HEK293 (cell line): Measurements from ENCODE around the gene NARF.

Experiments
- EGR2 ChIP-seq: fragments of 450-650 bp; formaldehyde crosslinking; IDR thresholded peaks from 2 replicates; pipeline ENCODE4 v1.5.1; 2016; ENCODE audit warnings: low read depth, missing biosample characterization, missing genetic modification characterization
- KLF16 ChIP-seq: fragments of 450-650 bp; formaldehyde crosslinking; IDR thresholded peaks from 2 replicates; pipeline ENCODE4 v1.5.1; 2017; ENCODE audit warnings: missing biosample characterization, missing genetic modification characterization
- MYNN ChIP-seq: fragments of 450-650 bp; formaldehyde crosslinking; IDR thresholded peaks from 2 replicates; pipeline ENCODE4 v1.5.1; 2016; ENCODE audit warnings: missing biosample characterization, missing genetic modification characterization, borderline replicate concordance
- PBX3 ChIP-seq: sonication (generic); formaldehyde crosslinking; IDR thresholded peaks from 2 replicates; pipeline ENCODE4 v1.8.1; 2022; ENCODE audit warnings: mild to moderate bottlenecking, moderate library complexity, missing genetic modification reagents
- RBAK ChIP-seq: fragments of 450-650 bp; formaldehyde crosslinking; IDR thresholded peaks from 2 replicates; pipeline ENCODE4 v1.5.1; 2016; ENCODE audit warnings: missing biosample characterization, missing genetic modification characterization
- REST ChIP-seq: fragments of 450-650 bp; formaldehyde crosslinking; IDR thresholded peaks from 2 replicates; pipeline ENCODE4 v1.5.1; 2016; ENCODE audit warnings: missing biosample characterization, missing genetic modification characterization
- SCRT2 ChIP-seq: fragments of 450-650 bp; formaldehyde crosslinking; IDR thresholded peaks from 2 replicates; pipeline ENCODE4 v1.5.1; 2016; ENCODE audit warnings: missing biosample characterization, missing genetic modification characterization
- SETDB1 ChIP-seq: IDR thresholded peaks from one replicate; pipeline ENCODE4 v1.6.1; 2017; ENCODE audit warnings: mild to moderate bottlenecking, low read length, moderate library complexity, mixed read lengths; ENCODE audit not compliant: insufficient read length
- WT1 ChIP-seq: fragments of 450-650 bp; formaldehyde crosslinking; IDR thresholded peaks from 2 replicates; pipeline ENCODE4 v1.5.1; 2016; ENCODE audit warnings: missing biosample characterization, missing genetic modification characterization
- ZIC2 ChIP-seq: fragments of 450-650 bp; formaldehyde crosslinking; IDR thresholded peaks from 2 replicates; pipeline ENCODE4 v1.5.1; 2016; ENCODE audit warnings: missing biosample characterization, missing genetic modification characterization
- ZNF138 ChIP-seq: fragments of 450-650 bp; formaldehyde crosslinking; IDR thresholded peaks from 2 replicates; pipeline ENCODE4 v1.5.1; 2016; ENCODE audit warnings: missing biosample characterization, missing genetic modification characterization, borderline replicate concordance
- ZNF335 ChIP-seq: fragments of 450-650 bp; formaldehyde crosslinking; conservative IDR thresholded peaks from 2 replicates; pipeline ENCODE4 v1.5.1; 2016; ENCODE audit warnings: missing biosample characterization, missing genetic modification characterization
- ZNF426 ChIP-seq: fragments of 450-650 bp; formaldehyde crosslinking; IDR thresholded peaks from 2 replicates; pipeline ENCODE4 v1.5.1; 2017; ENCODE audit warnings: missing biosample characterization, missing genetic modification characterization, mild to moderate bottlenecking, inconsistent platforms, moderate library complexity
- ZNF548 ChIP-seq: fragments of 450-650 bp; formaldehyde crosslinking; IDR thresholded peaks from 2 replicates; pipeline ENCODE4 v1.5.1; 2016; ENCODE audit warnings: missing biosample characterization, missing genetic modification characterization
- ZNF629 ChIP-seq: fragments of 450-650 bp; formaldehyde crosslinking; IDR thresholded peaks from 2 replicates; pipeline ENCODE4 v1.5.1; 2017; ENCODE audit warnings: missing biosample characterization, missing genetic modification characterization
- ZNF701 ChIP-seq: fragments of 450-650 bp; formaldehyde crosslinking; IDR thresholded peaks from 2 replicates; pipeline ENCODE4 v1.5.1; 2016; ENCODE audit warnings: missing biosample characterization, missing genetic modification characterization
- ZNF777 ChIP-seq: fragments of 450-650 bp; formaldehyde crosslinking; IDR thresholded peaks from 2 replicates; pipeline ENCODE4 v1.5.1; 2017; ENCODE audit warnings: missing biosample characterization, missing genetic modification characterization, borderline replicate concordance
- ZSCAN16 ChIP-seq: fragments of 450-650 bp; formaldehyde crosslinking; IDR thresholded peaks from 2 replicates; pipeline ENCODE4 v1.5.1; 2016; ENCODE audit warnings: missing biosample characterization, missing genetic modification characterization
- TF ChIP-seq, protein P1 (sequence below): fragments of 450-650 bp; formaldehyde crosslinking; IDR thresholded peaks from 2 replicates; pipeline ENCODE4; 2016; ENCODE audit warnings: missing biosample characterization, missing genetic modification characterization
- TF ChIP-seq, protein P2 (sequence below): fragments of 450-650 bp; formaldehyde crosslinking; IDR thresholded peaks from 2 replicates; pipeline ENCODE4 v1.5.1; 2017; ENCODE audit warnings: missing biosample characterization, missing genetic modification characterization
- TF ChIP-seq, protein P3 (sequence below): fragments of 450-650 bp; formaldehyde crosslinking; IDR thresholded peaks from 2 replicates; pipeline ENCODE4 v1.5.1; 2017; ENCODE audit warnings: missing biosample characterization, mild to moderate bottlenecking, missing genetic modification characterization, moderate library complexity

NARF gene

GRCh38 chr17:82496529-82497434 is 38.2 kb downstream of the NARF start (continued):
- TF ChIP-seq EGR2 (tag by site-specific recombination) (peak; percentile 65), KLF16 (tag by site-specific recombination) (no peak), PBX3 (CRISPR knock-in tag) (0 out of 2 replicates have a peak, but pooled peaks have one; percentile 53), ZNF629 (tag by site-specific recombination) (no peak), ZIC2 (tag by site-specific recombination) (peak; percentile 33; the same call in 1 of the 2 replicates), SETDB1 (no peak), RBAK (no peak), ZNF426 (no peak), REST (tag by site-specific recombination) (no peak), ZNF548 (no peak), ZNF335 (no peak), SCRT2 (tag by site-specific recombination) (peak; percentile 99), ZNF777 (tag by site-specific recombination) (no peak), ZNF138 (tag by site-specific recombination) (no peak), ZSCAN16 (tag by site-specific recombination) (no peak), MYNN (tag by site-specific recombination) (no peak), WT1 (tag by site-specific recombination) (no peak), ZNF701 (no peak)
- TF ChIP-seq, protein P1, sequence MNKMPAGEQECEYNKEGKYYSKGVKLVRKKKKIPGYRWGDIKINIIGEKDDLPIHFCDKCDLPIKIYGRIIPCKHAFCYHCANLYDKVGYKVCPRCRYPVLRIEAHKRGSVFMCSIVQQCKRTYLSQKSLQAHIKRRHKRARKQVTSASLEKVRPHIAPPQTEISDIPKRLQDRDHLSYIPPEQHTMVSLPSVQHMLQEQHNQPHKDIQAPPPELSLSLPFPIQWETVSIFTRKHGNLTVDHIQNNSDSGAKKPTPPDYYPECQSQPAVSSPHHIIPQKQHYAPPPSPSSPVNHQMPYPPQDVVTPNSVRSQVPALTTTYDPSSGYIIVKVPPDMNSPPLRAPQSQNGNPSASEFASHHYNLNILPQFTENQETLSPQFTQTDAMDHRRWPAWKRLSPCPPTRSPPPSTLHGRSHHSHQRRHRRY: no peak
- TF ChIP-seq, protein P2, sequence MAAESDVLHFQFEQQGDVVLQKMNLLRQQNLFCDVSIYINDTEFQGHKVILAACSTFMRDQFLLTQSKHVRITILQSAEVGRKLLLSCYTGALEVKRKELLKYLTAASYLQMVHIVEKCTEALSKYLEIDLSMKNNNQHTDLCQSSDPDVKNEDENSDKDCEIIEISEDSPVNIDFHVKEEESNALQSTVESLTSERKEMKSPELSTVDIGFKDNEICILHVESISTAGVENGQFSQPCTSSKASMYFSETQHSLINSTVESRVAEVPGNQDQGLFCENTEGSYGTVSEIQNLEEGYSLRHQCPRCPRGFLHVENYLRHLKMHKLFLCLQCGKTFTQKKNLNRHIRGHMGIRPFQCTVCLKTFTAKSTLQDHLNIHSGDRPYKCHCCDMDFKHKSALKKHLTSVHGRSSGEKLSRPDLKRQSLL: no peak
- TF ChIP-seq, protein P3, sequence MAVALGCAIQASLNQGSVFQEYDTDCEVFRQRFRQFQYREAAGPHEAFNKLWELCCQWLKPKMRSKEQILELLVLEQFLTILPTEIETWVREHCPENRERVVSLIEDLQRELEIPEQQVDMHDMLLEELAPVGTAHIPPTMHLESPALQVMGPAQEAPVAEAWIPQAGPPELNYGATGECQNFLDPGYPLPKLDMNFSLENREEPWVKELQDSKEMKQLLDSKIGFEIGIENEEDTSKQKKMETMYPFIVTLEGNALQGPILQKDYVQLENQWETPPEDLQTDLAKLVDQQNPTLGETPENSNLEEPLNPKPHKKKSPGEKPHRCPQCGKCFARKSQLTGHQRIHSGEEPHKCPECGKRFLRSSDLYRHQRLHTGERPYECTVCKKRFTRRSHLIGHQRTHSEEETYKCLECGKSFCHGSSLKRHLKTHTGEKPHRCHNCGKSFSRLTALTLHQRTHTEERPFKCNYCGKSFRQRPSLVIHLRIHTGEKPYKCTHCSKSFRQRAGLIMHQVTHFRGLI (tag by site-specific recombination): no peak
